ENCODE measurements around the gene KCNJ15. TPM values are rescaled to one million over a fixed set of nuclear protein-coding genes. Genes with fewer than 3 reads are reported as not detected.
"Not testable (repeated sequence)": the region's sequence is repeated elsewhere in the genome, so short reads cannot be mapped to it uniquely, and the experiment has no call there.

Gene KCNJ15
- 1.4 and 2.7 TPM in 2 replicates for total RNA-seq

- no peak for DNase-seq
These were observed at the start of gene KCNJ15 for GRCh38 chr21:38256599-38257302. Gene KCNJ15, plus strand, starts transcription at chr21:38256991. Its CDS starts 42,271 bp downstream, at chr21:38299262.

- no peak for DNase-seq
These were observed 48.7 kb upstream of the KCNJ15 start for GRCh38 chr21:38208118-38208517.

DNA sequence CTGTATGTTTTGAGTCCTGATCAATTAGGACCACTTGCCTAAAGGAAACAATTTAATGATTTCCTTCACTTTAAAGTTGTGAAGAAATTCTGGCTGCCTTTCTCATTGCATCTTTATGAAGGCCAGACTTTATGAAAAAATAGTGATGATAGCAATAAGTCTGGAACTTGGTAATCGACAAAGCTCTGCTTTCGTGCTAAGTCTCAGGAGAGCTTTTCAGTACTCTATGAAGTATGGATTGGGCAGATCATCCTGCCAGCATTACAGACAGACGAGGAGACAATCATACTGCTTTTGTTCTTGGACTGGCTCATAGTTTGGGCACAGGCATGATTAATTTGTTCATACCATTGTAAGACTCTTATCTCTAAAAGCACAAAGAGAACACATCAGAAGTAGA lies 45.5 kb upstream of the KCNJ15 start:
- DNase-seq, result no peak

DNA sequence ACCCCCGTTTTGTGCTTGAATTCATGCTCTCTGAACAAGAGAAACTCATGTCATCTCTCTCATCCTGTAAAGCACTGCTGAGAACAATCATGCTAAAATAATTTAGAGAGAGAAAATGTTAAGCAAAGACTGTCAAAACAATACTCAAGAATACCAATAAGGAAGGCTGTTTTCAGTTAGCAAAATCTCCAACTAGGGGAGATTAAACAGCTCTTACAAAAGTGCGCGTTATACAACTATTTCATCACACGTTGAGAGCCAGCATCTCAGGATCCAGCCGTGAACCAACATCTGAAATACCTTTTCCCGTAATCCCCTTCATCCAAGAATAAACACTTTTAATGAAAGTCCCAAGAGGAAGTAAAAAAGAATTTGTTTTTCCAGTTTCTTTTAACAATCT lies 44.1 kb upstream of the KCNJ15 start:
- DNase-seq, result no peak

GRCh38 chr21:38219049-38219628 lies 37.7 kb upstream of the KCNJ15 start:
- DNase-seq, result peak; percentile 89

- DNase-seq, result no peak
These were observed 36.5 kb upstream of the KCNJ15 start for GRCh38 chr21:38220270-38220737.

- DNase-seq, result no peak
These were observed 35.2 kb upstream of the KCNJ15 start for GRCh38 chr21:38221594-38221993.

- peak; percentile 53 for DNase-seq
These were observed 32.8 kb upstream of the KCNJ15 start for GRCh38 chr21:38223893-38224540.

- DNase-seq, result no peak
These were observed 29.4 kb upstream of the KCNJ15 start for GRCh38 chr21:38227401-38227800.

DNA sequence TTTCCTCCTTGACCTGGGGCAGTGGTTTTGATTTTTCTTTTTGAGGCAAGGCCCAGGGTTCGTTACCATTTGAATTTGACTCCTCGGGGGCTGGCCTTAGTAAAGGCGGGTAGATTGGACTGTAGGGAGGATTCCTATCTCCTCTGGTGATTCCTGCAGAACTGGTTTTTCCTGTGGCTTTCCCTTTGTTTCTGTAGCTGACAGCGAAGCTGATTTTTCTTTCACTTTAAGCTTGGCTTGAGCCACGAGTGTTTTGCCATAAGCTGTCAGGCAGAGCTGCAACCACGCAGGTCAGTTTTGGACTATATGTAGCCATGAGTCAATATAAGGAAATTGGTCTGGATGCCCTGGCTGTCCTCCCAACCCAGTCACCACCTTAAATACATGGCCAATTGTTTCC lies 28.7 kb upstream of the KCNJ15 start:
- DNase-seq, result no peak

DNA sequence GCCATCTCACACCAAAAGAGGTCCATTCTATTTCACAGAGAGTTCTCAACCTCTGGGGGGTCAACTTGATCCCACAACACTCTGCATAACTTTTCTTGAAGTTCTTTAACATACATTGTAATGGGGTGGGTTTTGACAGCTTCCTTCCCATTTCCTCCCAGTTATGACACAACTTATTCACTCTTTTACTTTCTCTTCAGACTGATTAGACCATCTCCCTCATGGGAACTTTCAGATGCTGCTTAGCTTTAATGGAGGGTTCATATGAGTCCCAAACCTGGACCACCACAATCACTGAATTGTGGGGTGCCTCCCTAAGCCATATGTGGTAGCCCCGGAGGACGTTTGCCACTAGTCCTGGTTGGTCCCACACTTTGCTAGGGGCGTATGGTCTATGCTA lies 28.3 kb upstream of the KCNJ15 start:
- DNase-seq, result no peak

DNA sequence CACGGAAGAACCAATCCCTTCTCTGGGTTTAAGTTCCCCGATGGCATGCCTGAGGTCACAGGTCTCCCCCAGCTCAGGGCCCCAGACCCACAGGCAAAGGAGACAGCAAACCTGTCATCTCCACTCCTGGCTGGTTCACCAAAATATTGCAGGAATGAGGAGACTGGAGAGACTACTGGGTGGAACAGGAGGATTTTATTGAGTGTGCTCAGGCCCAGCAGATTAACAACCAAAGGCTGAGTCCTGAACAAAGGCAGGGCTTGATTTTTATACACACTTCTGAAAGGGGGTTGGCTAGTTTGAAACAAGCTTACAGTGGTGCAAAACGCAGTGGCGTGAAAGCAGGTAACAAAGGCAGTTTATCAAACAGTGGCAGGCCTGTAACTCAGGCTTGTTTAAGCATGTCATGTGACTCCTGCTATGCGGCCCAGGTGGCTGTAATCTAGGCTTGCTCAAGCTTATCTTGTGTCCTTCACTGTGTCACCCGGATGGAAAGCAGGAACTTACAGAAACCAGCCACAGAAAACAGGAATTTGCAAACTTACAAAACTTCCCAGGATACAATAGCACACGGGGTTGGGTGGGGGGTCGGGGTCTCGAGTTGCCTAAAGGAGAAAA lies 27.4 kb upstream of the KCNJ15 start:
- no peak for DNase-seq

DNA sequence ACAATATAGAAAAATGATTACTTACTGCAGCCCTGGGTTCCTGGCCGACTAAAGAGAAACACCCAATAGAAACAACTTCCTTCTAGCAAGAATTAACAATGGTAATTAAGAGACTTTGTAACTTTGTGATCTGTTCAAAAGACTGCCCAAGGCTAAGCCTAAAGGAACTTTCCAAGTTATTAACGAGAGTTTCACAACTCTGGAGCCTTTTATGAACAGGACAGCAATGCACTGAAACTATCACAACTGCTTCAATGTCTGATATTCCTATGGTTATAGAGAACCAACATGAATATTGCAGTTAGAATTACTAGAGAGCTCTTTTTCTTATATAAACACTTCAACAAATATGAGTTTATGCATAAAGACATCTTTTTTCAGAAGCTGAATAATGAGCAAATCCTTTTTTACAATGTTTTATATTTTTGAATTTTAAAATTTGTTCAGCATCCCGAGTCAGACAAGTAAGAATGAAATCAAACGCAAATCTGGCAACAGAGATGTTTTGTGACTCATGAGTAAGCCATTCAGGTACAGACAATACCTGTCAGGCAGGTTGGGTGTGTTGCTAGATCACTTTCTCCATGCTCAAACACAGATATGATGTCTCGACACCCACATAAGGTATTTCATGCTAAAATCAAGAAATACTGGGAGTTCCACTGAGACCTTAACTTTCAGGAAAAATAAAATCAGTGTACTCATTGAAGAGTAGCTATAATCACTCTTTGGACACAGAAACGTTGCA lies 22.2 kb upstream of the KCNJ15 start:
- no peak for DNase-seq

DNA sequence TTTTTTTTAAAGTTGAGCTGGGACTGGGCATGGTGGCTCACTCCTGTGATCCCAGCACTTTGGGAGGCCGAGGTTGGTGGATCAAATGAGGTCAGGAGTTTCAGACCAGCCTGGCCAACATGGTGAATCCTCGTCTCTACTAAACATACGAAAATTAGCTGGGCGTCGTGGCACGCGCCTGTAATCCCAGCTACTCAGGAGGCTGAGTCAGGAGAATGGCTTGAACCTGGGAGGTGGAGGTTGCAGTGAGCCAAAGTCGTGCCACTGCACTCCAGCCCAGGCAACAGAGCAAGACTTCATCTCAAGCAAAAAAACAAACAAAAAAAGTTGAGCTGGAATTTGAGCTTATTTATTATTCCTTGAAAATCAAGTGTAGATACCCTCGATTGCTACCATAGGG lies 21.5 kb upstream of the KCNJ15 start:
- DNase-seq, result not testable (repeated sequence)

GRCh38 chr21:38236232-38236631 lies 20.6 kb upstream of the KCNJ15 start:
- DNase-seq, result no peak

GRCh38 chr21:38239672-38240071 lies 17.1 kb upstream of the KCNJ15 start:
- DNase-seq, result peak; percentile 12

DNA sequence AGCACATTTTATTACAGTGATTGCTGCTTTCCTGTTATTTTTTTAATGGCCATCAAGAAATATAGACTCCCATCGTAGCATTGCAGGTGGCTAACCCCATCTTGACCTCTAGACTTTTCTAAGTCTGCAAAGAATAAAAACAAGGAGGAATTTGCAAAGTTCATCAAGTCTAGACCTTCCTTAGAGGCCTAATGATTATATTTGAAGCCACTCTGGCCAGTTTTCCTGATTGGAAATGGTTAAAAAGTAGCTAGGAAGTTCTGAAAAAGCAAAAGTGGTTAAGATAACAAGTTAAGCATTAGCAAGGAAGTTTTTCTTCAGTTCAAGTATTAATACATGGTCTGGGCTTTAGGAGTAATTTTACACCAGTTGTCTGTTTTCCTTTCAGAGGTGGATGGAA lies 16.7 kb upstream of the KCNJ15 start:
- peak; percentile 68 for DNase-seq

DNA sequence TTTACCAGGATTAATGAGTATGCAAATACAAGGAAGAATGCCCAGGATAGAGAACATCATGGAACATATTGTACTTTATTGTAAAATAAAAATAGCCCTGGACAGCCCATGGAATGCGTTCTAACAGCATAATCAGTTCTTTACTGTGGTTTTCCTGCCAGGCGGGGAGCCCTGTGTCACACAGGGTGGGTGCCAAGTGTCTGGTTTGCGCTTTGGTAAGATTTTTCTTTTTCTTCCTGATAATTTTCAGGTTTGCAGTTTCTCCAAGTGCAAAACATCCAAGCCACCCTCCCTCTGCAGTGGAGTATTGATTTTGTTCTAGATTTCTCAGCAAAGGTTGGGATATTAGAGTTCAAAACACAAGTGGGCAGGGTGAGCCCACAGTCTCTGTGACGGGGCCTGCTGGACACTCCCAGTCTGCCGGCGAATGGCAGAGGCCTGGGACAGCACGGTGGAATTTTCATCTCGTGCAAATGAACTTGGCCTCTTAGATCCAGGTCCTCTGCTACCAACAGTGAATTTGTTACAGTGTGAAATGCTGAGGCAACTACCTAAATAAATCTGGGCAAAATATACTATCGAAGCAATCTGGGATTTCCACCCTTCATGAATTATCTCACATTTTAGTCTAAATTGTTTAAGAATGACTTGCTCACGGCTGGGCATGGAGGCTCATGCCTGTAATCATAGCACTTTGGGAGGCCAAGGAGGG lies 15.6 kb upstream of the KCNJ15 start:
- DNase-seq, result peak; percentile 32

- no peak for DNase-seq
These were observed 14.7 kb upstream of the KCNJ15 start for GRCh38 chr21:38242061-38242460.

GRCh38 chr21:38243732-38244406 lies 12.9 kb upstream of the KCNJ15 start:
- no peak for DNase-seq

DNA sequence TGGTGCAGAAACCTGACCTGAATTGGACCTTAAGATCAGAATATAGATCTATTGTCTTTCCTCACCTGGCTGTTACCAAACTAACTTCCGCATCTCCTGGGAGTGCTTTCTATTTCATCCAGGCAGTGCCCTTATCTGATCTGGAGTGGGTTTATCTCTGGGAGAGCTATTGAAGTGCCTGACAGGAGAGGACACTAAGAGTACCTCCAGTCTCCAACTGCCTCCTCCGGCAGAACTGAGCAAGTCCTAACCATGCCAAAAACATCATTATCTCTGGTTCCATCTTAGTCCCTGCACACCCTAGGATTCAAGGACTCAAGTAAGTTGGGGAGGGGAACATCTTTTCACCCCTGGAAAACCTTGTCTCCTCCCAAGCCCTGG lies 12.4 kb upstream of the KCNJ15 start:
- DNase-seq, result no peak
